Neural cell (in vitro differentiated cells): Measurements from ENCODE around the gene NSL1. TPM values are rescaled to one million over a fixed set of nuclear protein-coding genes. Genes with fewer than 3 reads are reported as not detected.

Experiments used
- H2AFZ ChIP-seq: fragments of 200-600, 300-800 bp; sonication (generic), shearing (Covaris generic); 2 replicates; pipeline ENCODE4 v1.6.0; 2014; ENCODE audit warnings: low read depth, mild to moderate bottlenecking, antibody characterized with exemption, low read length, moderate library complexity
- H3F3A ChIP-seq: fragments of 200-600 bp; shearing (Covaris generic); 2 replicates; pipeline ENCODE4 v1.6.1; 2016; ENCODE audit warnings: mild to moderate bottlenecking, moderate library complexity, mixed read lengths, antibody characterized with exemption, low read length; ENCODE audit not compliant: insufficient read depth, poor library complexity, severe bottlenecking
- H3K27ac ChIP-seq: fragments of 200-600, 300-800 bp; sonication (generic), shearing (Covaris generic); 2 replicates; pipeline ENCODE4 v1.5.1; 2014; ENCODE audit warnings: mild to moderate bottlenecking, low read length, moderate library complexity
- H3K27me3 ChIP-seq: fragments of 300-800, 200-600 bp; sonication (generic), shearing (Covaris generic); 2 replicates; pipeline ENCODE4 v1.6.0; 2014; ENCODE audit warnings: mild to moderate bottlenecking, low read depth, low read length, moderate library complexity; ENCODE audit not compliant: insufficient read depth
- H3K36me3 ChIP-seq: fragments of 300-800, 200-600 bp; sonication (generic), shearing (Covaris generic); 2 replicates; pipeline ENCODE4 v1.5.1; 2014; ENCODE audit warnings: mild to moderate bottlenecking, antibody characterized with exemption, low read length, moderate library complexity; ENCODE audit not compliant: insufficient read depth
- H3K4me2 ChIP-seq: fragments of 300-800, 200-600 bp; sonication (generic), shearing (Covaris generic); 2 replicates; pipeline ENCODE4 v1.6.0; 2014; ENCODE audit warnings: mild to moderate bottlenecking, low read length
- H3K4me3 ChIP-seq: fragments of 300-800, 200-600 bp; sonication (generic), shearing (Covaris generic); 2 replicates; pipeline ENCODE4 v1.5.1; 2014; ENCODE audit warnings: mild to moderate bottlenecking, low read length, moderate library complexity
- H3K79me2 ChIP-seq: fragments of 200-600 bp; shearing (Covaris generic); replicated peaks from 2 replicates; pipeline ENCODE4 v1.6.0; 2014; ENCODE audit warnings: mild to moderate bottlenecking, low read length, moderate library complexity; ENCODE audit not compliant: insufficient read depth
- H3K9ac ChIP-seq: fragments of 300-800, 200-600 bp; sonication (generic), shearing (Covaris generic); 2 replicates; pipeline ENCODE4 v1.6.1; 2016; ENCODE audit warnings: mild to moderate bottlenecking, low read length, mixed read lengths
- H3K9me2 ChIP-seq: fragments of 200-600 bp; shearing (Covaris generic); 2 replicates; pipeline ENCODE4 v1.6.1; 2016; ENCODE audit warnings: mild to moderate bottlenecking, low read length, mixed read lengths; ENCODE audit not compliant: insufficient read depth
- H3K9me3 ChIP-seq: fragments of 200-600, 300-800 bp; sonication (generic), shearing (Covaris generic); 2 replicates; pipeline ENCODE4 v1.6.1; 2016; ENCODE audit warnings: mild to moderate bottlenecking, mixed run types, low read length, moderate library complexity, mixed read lengths
- H4K20me1 ChIP-seq: fragments of 200-600 bp; shearing (Covaris generic); 2 replicates; pipeline ENCODE4 v1.6.1; 2016; ENCODE audit warnings: mild to moderate bottlenecking, mixed run types; ENCODE audit not compliant: insufficient read depth
- EP300 ChIP-seq: fragments of 450-650 bp; conservative IDR thresholded peaks from 2 replicates; pipeline ENCODE4 v1.6.1; 2014; ENCODE audit warnings: antibody characterized with exemption, mild to moderate bottlenecking, moderate library complexity; ENCODE audit not compliant: poor library complexity, severe bottlenecking
- EZH2 ChIP-seq: fragments of 200-600, 300-800 bp; shearing (Covaris generic), sonication (generic); IDR thresholded peaks from 2 replicates; pipeline ENCODE4 v1.6.1; 2014; ENCODE audit warnings: antibody characterized with exemption, low read length, borderline replicate concordance, mild to moderate bottlenecking; ENCODE audit not compliant: insufficient read depth, poor library complexity, severe bottlenecking
- MXI1 ChIP-seq: fragments of 450-650 bp; conservative IDR thresholded peaks from 2 replicates; pipeline ENCODE4 v1.6.1; 2014; ENCODE audit warnings: antibody characterized with exemption, mild to moderate bottlenecking; ENCODE audit not compliant: poor library complexity, severe bottlenecking
- POLR2AphosphoS5 ChIP-seq: IDR thresholded peaks from 2 replicates; pipeline ENCODE4 v1.6.1; 2012
- RAD21 ChIP-seq: fragments of 450-650 bp; conservative IDR thresholded peaks from 2 replicates; pipeline ENCODE4 v1.6.1; 2014; ENCODE audit warnings: antibody characterized with exemption, mild to moderate bottlenecking, moderate library complexity
- SMC3 ChIP-seq: fragments of 450-650 bp; conservative IDR thresholded peaks from 2 replicates; pipeline ENCODE4 v1.6.1; 2014; ENCODE audit warnings: antibody characterized with exemption, mild to moderate bottlenecking, moderate library complexity; ENCODE audit not compliant: poor library complexity
- TAF1 ChIP-seq: IDR thresholded peaks from 2 replicates; pipeline ENCODE4 v1.6.1; 2012; ENCODE audit warnings: low read depth
- polyA plus RNA-seq: library from polyadenylated mRNA; depleted of rRNA; stranded (reverse); fragments of >200 nt; gene quantifications from 2 replicates; pipeline ENCODE4 v1.2.3, GENCODE V29; 2014
- TF ChIP-seq, protein P1 (sequence below): IDR thresholded peaks from 2 replicates; pipeline ENCODE4 v1.6.1; 2012; ENCODE audit warnings: borderline replicate concordance
- TF ChIP-seq, protein P2 (sequence below): fragments of 450-650 bp; IDR thresholded peaks from 2 replicates; pipeline ENCODE4 v1.5.1; 2014; ENCODE audit warnings: antibody characterized with exemption, mild to moderate bottlenecking, moderate library complexity; ENCODE audit not compliant: poor library complexity, severe bottlenecking

The NSL1 gene
- polyA plus RNA-seq, 1 donor from 2014 or later, result 40.4 TPM

DNA sequence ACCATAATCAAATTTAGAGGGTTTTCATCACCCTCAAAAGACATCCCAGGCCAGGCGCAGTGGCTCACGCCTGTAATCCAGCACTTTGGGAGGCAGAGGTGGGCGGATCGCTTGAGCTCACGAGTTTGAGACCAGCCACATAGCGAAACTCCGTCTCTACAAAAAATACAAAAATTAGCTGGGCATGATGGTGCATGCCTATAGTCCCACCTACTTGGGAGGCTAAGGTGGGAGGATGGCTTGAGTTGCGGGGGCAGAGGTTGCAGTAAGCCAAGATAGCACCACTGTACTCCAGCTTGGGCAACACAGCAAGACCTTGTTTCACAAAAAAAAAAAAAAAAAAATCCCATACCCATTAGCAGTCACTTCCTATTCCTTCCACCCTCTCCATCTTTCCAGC lies 58.5 kb downstream of the NSL1 start:
- no peak for TF ChIP-seq TAF1
- TF ChIP-seq, protein P1, sequence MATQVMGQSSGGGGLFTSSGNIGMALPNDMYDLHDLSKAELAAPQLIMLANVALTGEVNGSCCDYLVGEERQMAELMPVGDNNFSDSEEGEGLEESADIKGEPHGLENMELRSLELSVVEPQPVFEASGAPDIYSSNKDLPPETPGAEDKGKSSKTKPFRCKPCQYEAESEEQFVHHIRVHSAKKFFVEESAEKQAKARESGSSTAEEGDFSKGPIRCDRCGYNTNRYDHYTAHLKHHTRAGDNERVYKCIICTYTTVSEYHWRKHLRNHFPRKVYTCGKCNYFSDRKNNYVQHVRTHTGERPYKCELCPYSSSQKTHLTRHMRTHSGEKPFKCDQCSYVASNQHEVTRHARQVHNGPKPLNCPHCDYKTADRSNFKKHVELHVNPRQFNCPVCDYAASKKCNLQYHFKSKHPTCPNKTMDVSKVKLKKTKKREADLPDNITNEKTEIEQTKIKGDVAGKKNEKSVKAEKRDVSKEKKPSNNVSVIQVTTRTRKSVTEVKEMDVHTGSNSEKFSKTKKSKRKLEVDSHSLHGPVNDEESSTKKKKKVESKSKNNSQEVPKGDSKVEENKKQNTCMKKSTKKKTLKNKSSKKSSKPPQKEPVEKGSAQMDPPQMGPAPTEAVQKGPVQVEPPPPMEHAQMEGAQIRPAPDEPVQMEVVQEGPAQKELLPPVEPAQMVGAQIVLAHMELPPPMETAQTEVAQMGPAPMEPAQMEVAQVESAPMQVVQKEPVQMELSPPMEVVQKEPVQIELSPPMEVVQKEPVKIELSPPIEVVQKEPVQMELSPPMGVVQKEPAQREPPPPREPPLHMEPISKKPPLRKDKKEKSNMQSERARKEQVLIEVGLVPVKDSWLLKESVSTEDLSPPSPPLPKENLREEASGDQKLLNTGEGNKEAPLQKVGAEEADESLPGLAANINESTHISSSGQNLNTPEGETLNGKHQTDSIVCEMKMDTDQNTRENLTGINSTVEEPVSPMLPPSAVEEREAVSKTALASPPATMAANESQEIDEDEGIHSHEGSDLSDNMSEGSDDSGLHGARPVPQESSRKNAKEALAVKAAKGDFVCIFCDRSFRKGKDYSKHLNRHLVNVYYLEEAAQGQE, result no peak
- TF ChIP-seq, protein P2, sequence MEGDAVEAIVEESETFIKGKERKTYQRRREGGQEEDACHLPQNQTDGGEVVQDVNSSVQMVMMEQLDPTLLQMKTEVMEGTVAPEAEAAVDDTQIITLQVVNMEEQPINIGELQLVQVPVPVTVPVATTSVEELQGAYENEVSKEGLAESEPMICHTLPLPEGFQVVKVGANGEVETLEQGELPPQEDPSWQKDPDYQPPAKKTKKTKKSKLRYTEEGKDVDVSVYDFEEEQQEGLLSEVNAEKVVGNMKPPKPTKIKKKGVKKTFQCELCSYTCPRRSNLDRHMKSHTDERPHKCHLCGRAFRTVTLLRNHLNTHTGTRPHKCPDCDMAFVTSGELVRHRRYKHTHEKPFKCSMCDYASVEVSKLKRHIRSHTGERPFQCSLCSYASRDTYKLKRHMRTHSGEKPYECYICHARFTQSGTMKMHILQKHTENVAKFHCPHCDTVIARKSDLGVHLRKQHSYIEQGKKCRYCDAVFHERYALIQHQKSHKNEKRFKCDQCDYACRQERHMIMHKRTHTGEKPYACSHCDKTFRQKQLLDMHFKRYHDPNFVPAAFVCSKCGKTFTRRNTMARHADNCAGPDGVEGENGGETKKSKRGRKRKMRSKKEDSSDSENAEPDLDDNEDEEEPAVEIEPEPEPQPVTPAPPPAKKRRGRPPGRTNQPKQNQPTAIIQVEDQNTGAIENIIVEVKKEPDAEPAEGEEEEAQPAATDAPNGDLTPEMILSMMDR, result no peak
- no peak overlapping the region for H2AFZ ChIP-seq
- no peak overlapping the region for H3K9ac ChIP-seq
- H3K9me3 ChIP-seq, result no peaks in the 10 kb centered on the region
- no peak overlapping the region for H3K27ac ChIP-seq
- no peaks in the 10 kb centered on the region for H3F3A ChIP-seq
- H3K9me2 ChIP-seq, result no peaks in the 10 kb centered on the region
- no peak overlapping the region for H3K4me2 ChIP-seq
- no peaks in the 10 kb centered on the region for H4K20me1 ChIP-seq
- no peaks in the 10 kb centered on the region for H3K27me3 ChIP-seq
- H3K79me2 ChIP-seq, result no peaks in the 10 kb centered on the region
- no peaks in the 10 kb centered on the region for H3K36me3 ChIP-seq
- no peak overlapping the region for H3K4me3 ChIP-seq

DNA sequence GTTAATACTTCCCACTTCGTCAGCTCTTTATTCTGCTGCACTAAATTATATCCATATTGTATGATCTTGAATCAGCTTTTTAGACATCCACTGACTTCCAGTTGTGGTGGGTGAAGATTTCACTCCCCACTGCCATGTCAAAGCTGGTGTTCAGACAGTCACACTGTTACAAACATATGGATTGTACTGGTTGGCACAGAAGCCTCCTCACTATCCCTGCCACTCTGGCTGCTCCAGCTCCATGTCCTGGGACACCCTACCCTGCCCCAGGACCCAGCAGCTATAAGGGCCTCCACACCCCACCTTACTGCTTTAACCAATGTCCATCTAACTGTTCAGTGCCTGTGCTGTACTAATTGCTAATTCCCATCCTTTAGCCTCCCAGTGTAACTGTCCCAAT lies 59.9 kb downstream of the NSL1 start:
- H3K4me2 ChIP-seq, result no peak overlapping the region
- H3K9me2 ChIP-seq, result no peaks in the 10 kb centered on the region
- H3K36me3 ChIP-seq, result no peaks in the 10 kb centered on the region
- H3K9me3 ChIP-seq, result no peaks in the 10 kb centered on the region
- H3K9ac ChIP-seq, result no peak overlapping the region
- H3F3A ChIP-seq, result no peaks in the 10 kb centered on the region
- no peaks in the 10 kb centered on the region for H3K27me3 ChIP-seq
- no peaks in the 10 kb centered on the region for H4K20me1 ChIP-seq
- H3K27ac ChIP-seq, result no peak overlapping the region
- H3K4me3 ChIP-seq, result no peak overlapping the region
- H2AFZ ChIP-seq, result no peak overlapping the region
- H3K79me2 ChIP-seq, result no peaks in the 10 kb centered on the region
- TF ChIP-seq, protein P2, result no peak
- TF ChIP-seq SMC3 (no peak), POLR2AphosphoS5 (no peak), RAD21 (no peak), MXI1 (no peak), EP300 (no peak), EZH2 (no peak), TAF1 (no peak)
- TF ChIP-seq, protein P1, result no peak
